CD4-positive, CD25-positive, alpha-beta regulatory T cell (primary cell): ENCODE results near the gene C16orf89. TPM values are rescaled to one million over a fixed set of nuclear protein-coding genes. Genes with fewer than 3 reads are reported as not detected.

Source experiments
- polyA plus RNA-seq, 4 donors: library from polyadenylated mRNA; unstranded; fragments of 300-500 nt; fragmentation: Illumina TruSeq; gene quantifications; one replicate each; pipeline ENCODE4 v1.2.3, GENCODE V29; 2021
- total RNA-seq: library from RNA; stranded (reverse); gene quantifications from one replicate; pipeline ENCODE4 v1.2.3, GENCODE V29; 2022

The C16orf89 gene
- total and polyA plus RNA-seq, 5 donors from 2014 or later = not detected

Other genes with a start within 250 kb of the C16orf89 start
- 114 TPM for gene GLYR1, start 218.7 kb downstream of the C16orf89 start, total RNA-seq
- 10 to 100 TPM; 29.4 to 38.6 (median 33.2) TPM for gene GLYR1, start 218.7 kb downstream of the C16orf89 start, polyA plus RNA-seq
- gene UBN1, start 218.5 kb downstream of the C16orf89 start, total RNA-seq = 65.3 TPM
- gene UBN1, start 218.5 kb downstream of the C16orf89 start, polyA plus RNA-seq = 10 to 100 TPM; 10.8 to 12.8 (median 11.2) TPM
- not detected for gene PPL, start 128.8 kb downstream of the C16orf89 start, total RNA-seq
- under 1 TPM in 3 of 4 donors, not detected in 1; 0.11 to 0.19 (median 0.14) TPM for gene PPL, start 128.8 kb downstream of the C16orf89 start, polyA plus RNA-seq
- gene SEC14L5, start 107.6 kb downstream of the C16orf89 start, total RNA-seq = 1.5 TPM
- not detected for gene SEC14L5, start 107.6 kb downstream of the C16orf89 start, polyA plus RNA-seq
- gene NAGPA, start 32.0 kb downstream of the C16orf89 start, total RNA-seq = 23.7 TPM
- 10 to 100 TPM; 30.2 to 37.5 (median 33.6) TPM for gene NAGPA, start 32.0 kb downstream of the C16orf89 start, polyA plus RNA-seq
- gene ALG1, start 5.9 kb upstream of the C16orf89 start, total RNA-seq = 13.4 TPM
- 10 to 100 TPM; 27.5 to 38.8 (median 35.1) TPM for gene ALG1, start 5.9 kb upstream of the C16orf89 start, polyA plus RNA-seq
- 3.7 TPM for gene EEF2KMT, start 31.8 kb upstream of the C16orf89 start, total RNA-seq
- gene EEF2KMT, start 31.8 kb upstream of the C16orf89 start, polyA plus RNA-seq = 10 to 100 TPM; 11.0 to 19.6 (median 14.9) TPM